ENCODE data around the gene NIT2.
A peak's percentile ranks its signal among the peaks of the same experiment; 100 is the strongest.

NIT2 gene

DNA sequence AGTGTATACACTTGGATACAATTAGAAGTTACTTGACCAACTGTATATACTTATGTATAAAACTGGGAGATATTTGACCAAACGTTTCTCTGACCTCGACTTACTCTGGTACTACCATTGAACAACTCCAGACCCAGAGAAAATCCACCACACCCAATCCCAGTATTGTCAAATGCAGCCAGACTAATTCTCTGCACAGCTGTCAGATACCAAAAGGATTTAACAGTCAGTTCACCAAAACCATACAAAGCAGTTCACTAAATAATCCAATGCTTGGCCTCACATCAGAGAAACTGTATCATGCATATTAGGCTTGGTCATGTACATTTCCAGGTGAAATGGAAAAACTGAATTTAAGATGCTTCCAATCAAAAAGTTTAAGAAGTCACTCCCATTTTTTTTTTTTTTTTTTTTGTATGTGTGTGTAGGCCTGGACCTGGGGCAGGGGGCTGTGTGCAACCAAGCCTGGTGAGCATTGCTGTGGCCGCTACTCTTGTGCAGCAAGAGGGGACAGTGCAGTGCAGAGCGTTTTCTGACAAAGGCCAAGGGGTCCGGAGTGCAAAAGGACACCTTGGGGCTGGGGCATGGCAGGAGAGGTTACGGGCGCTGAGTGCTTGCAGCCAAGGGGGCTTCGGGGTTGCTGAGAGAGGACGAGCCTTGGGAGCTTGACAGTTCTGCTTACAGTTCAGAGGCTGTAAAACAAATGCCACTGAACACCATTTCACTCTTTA is 64.9 kb downstream of the NIT2 start:
- DNase-seq (ENCODE audit: low spot score): no peak

- DNase-seq (ENCODE audit: low spot score): peak; percentile 64
Observed at GRCh38 chr3:100400419-100400779, 65.8 kb downstream of the NIT2 start.

DNA sequence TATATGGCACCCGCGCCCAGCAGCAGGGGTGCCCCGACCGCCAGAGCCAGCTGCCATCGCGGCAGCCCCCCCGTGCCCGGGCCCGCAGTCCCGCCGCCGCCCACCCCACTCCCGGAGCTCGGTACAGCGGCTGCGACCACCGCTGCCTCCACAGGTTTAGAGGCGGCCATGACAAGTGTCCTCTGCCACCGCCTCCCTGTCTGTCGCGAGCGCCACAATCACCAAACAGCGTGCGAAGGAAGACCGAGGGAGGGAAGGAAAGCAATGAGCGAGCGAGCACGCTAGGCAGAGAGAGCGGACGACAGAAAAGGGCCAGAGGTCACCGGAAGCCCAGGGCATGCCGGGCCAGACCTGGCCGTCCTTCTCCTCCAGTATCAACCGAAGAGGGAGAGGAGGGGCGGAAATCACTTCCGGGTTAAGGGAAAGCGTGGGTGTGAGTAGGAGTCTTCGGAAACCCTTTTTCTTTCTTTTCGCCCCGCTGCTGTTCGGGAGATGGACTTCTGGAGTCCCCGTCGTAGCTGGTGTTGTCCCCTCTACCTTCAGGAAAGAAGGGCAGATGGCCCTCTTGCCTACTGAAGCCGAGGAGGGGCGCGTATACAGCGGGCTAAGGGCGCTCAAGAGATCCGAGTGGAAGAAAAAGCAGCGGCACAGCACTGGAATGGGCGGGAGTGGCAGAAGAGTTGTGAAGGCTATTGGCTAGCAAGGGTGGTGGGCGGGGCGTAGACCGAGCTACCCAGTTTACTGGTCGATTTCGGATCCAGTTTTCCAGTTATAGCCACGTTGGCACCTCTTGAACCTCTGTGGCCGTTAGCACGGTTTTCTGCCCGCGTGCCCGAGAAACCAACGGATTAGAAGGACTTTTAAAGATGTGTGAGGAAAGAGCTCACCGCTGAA is 66.5 kb downstream of the NIT2 start, which contains the start of the genes LNP1 and TOMM70:
LNP1 (plus strand) TSS at position 760 of the 894 bp plus-strand sequence. CDS start 28,191 bp downstream, outside the sequence.
TOMM70 (minus strand) TSS at position 310 of the 894 bp plus-strand sequence; CDS start at position 170, 140 bp downstream.
- peak; percentile 98 for DNase-seq (ENCODE audit: low spot score)

DNA sequence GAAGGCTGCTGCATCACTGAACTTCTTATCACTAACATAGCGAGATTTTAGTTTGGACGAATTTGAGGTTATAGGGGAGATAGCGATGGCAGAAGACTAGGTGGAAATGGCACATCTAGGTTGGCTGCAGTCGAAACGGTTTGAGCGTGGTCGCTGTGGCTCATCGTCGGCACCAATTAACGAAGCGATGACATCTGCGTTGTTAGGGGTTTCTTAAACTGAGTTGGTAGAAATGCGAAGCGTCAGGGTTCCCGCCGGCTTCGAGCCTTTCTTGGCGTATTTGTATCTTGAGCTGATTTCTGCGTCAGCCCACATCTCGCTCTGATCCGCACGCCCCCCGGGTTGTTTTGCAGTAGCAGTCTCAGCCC is 67.1 kb downstream of the NIT2 start:
- DNase-seq (ENCODE audit: low spot score): peak; percentile 82

DNA sequence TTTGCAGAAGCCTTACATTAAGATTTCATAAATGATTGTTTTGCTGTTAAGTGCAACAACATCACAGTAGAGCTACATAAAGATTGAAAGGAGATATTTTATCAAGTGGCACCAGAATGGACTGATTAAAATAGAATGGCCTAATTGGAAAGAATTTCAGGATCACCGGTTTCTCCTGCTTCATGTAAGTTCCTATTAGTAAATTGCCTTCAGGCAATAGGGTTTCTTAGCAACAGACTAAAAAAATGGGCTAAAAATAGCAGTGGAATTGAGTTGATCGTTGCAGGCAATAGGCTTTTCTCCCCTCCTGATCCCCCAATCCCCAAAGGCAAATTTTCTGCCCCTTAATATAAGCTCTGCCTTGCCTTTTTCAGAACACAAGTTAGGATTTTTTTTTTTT is 67.7 kb downstream of the NIT2 start:
- DNase-seq (ENCODE audit: low spot score): peak; percentile 79

GRCh38 chr3:100402891-100403290 is 68.3 kb downstream of the NIT2 start:
- peak; percentile 55 for DNase-seq (ENCODE audit: low spot score)

DNA sequence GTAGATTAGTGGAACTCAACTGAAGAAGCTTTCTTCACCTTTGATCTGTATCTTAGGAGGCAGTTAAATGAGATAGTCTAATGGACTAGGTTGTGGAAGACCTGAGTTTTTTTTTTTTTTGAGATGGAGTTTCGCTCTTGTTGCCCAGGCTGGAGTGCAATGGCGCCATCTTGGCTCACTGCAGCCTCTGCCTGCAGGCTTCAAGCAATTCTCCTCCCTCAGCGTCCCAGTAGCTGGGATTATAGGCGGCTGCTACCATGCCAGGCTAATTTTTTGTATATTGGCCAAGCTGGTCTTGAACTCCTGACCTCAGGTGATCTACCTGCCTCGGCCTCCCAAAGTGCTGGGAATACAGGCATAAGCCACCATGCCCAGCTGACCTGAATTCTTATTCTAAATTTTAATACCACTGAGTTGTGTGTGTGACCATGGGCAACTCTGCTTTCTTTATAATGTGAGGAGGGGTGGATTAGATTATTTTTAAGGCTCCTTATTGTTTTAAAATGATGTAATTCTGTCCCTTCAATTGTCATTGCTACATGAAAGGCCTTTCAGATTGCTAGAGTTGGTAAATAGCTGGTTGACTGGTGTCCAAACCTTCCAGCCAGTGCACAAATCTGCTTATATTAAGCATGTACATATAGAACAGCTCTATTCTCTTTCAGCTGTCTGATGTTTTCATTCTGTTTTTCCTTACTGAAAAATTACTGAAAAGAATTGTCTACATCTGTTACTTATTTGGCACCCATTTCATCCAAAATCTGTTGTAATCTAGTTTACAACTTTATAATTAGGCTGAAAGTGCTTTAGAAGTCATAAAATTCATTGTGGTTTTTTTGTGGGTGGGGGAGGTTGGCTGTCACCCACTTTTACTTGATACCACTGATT is 69.0 kb downstream of the NIT2 start:
- DNase-seq (ENCODE audit: low spot score): peak; percentile 58

GRCh38 chr3:100404250-100404548 is 69.6 kb downstream of the NIT2 start:
- peak; percentile 24 for DNase-seq (ENCODE audit: low spot score)

DNA sequence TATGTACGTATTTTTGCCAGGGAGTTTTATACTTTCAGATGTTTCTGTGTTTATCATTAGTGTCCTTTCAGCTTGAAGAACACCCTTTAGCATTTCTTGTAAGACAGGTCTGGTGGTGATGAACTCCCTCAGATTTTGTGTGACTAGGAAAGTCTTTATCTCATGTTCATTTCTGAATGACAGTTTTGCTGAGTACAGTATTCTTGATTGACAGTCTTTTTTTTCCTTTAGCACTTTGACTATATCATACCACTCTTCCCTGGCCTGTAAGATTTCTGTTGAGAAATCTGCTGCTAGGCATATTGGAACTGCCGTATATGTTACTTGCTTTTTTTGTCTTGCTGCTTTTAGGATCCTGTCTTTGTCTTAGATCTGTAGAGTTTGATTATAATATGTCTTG is 72.6 kb downstream of the NIT2 start:
- DNase-seq (ENCODE audit: low spot score): no peak

DNA sequence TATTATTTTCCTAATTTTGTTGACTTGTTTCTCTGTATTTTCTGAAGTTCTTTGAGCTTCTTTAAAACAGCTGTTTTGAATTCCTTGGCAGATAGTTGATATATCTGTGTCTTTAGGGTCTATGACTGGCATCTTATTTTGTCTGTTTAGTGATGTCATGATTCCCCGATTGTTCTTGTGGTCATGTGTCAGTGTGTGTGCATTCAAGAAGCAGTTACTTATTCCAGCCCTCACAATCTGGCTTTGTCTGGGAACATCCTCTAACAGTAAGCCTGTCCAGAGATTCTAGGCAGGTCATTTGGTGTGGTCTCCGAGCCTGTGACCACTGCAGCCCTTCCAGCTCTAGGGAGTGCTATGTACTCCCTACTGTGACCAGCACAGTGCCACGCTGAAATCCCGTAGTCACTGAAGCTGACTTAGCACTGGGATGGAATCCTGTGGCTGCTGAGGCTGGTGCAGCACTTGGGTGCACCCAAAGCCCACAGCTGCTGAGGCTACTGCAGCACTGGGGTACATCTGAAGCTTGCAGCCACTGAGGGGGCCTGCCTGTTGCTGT is 73.5 kb downstream of the NIT2 start:
- DNase-seq (ENCODE audit: low spot score): no peak
